RWPE2 (cell line): Measurements from ENCODE around the gene IL34.
"Not testable (repeated sequence)": the region's sequence is repeated elsewhere in the genome, so short reads cannot be mapped to it uniquely, and the experiment has no call there.

Source experiments
- ATAC-seq: fragments of 200-7000 bp; cut with Tn5 transposase; 3 replicates; pipeline ENCODE4 v1.9.1; 2021; ENCODE audit warnings: low read depth
- DNase-seq: peaks from one replicate; pipeline ENCODE4 v3.0.0-alpha.2; 2020; ENCODE audit warnings: low spot score
- H3K27ac ChIP-seq: fragments of 450-650 bp; 2 replicates; pipeline ENCODE4 v1.5.1; 2017; ENCODE audit warnings: mild to moderate bottlenecking; ENCODE audit not compliant: poor library complexity, severe bottlenecking
- H3K27me3 ChIP-seq: fragments of 250-450 bp; sonication (Bioruptor Pico); 2 replicates; pipeline ENCODE4 v1.5.1; 2021; ENCODE audit warnings: mild to moderate bottlenecking, moderate library complexity; ENCODE audit not compliant: insufficient read depth, poor library complexity, severe bottlenecking
- H3K36me3 ChIP-seq: fragments of 250-450 bp; sonication (Bioruptor Pico); 2 replicates; pipeline ENCODE4 v1.5.1; 2020; ENCODE audit warnings: low read depth, mild to moderate bottlenecking, moderate library complexity
- H3K4me1 ChIP-seq: fragments of 250-450 bp; sonication (Bioruptor Pico); 2 replicates; pipeline ENCODE4 v1.5.1; 2021; ENCODE audit warnings: mild to moderate bottlenecking, moderate library complexity; ENCODE audit not compliant: insufficient read depth, poor library complexity, severe bottlenecking
- H3K4me3 ChIP-seq: fragments of 250-450 bp; sonication (Bioruptor Pico); 2 replicates; pipeline ENCODE4 v1.5.1; 2021; ENCODE audit warnings: mild to moderate bottlenecking, moderate library complexity; ENCODE audit not compliant: severe bottlenecking
- H3K9me3 ChIP-seq: fragments of 250-450 bp; sonication (Bioruptor Pico); 2 replicates; pipeline ENCODE4 v1.5.1; 2021; ENCODE audit warnings: mild to moderate bottlenecking, moderate library complexity; ENCODE audit not compliant: severe bottlenecking
- CTCF ChIP-seq: fragments of 450-650 bp; IDR thresholded peaks from one replicate; pipeline ENCODE4 v1.5.1; 2017; ENCODE audit warnings: mild to moderate bottlenecking, moderate library complexity; ENCODE audit not compliant: poor library complexity, severe bottlenecking

IL34 gene

GRCh38 chr16:70665113-70665694, 18.8 kb downstream of the IL34 start:
- no peak overlapping the region for H3K4me3 ChIP-seq
- TF ChIP-seq CTCF = no peak
- H3K36me3 ChIP-seq = peaks cover 64% of the 10 kb centered on the region
- H3K27ac ChIP-seq = no peak overlapping the region
- H3K27me3 ChIP-seq = no peaks in the 10 kb centered on the region
- ATAC-seq = no peak
- no peaks in the 10 kb centered on the region for H3K4me1 ChIP-seq
- DNase-seq = peak; percentile 64
- H3K9me3 ChIP-seq = no peaks in the 10 kb centered on the region

GRCh38 chr16:70665806-70666735, 19.7 kb downstream of the IL34 start:
- DNase-seq = no peak
- ATAC-seq = no peak
- Histone ChIP-seq H3K27ac (no peak overlapping the region), H3K27me3 (no peaks in the 10 kb centered on the region), H3K4me1 (no peaks in the 10 kb centered on the region), H3K4me3 (no peak overlapping the region), H3K36me3 (peaks cover 72% of the 10 kb centered on the region), H3K9me3 (no peaks in the 10 kb centered on the region)
- no peak for TF ChIP-seq CTCF

- no peak overlapping the region for H3K27ac ChIP-seq
- H3K9me3 ChIP-seq = no peaks in the 10 kb centered on the region
- no peak overlapping the region for H3K4me3 ChIP-seq
- ATAC-seq (no peak), DNase-seq (no peak)
- H3K4me1 ChIP-seq = no peaks in the 10 kb centered on the region
- no peak for TF ChIP-seq CTCF
- H3K36me3 ChIP-seq = peaks cover 96% of the 10 kb centered on the region
- H3K27me3 ChIP-seq = no peaks in the 10 kb centered on the region
Measured at GRCh38 chr16:70670175-70670574, 23.8 kb downstream of the IL34 start.

GRCh38 chr16:70670938-70671337, 24.6 kb downstream of the IL34 start:
- not testable (repeated sequence) for H3K9me3 ChIP-seq, H3K4me1 ChIP-seq, H3K27ac ChIP-seq, DNase-seq, ATAC-seq, H3K4me3 ChIP-seq, H3K27me3 ChIP-seq
- peaks cover 98% of the 10 kb centered on the region for H3K36me3 ChIP-seq

GRCh38 chr16:70674221-70675014, 28.1 kb downstream of the IL34 start:
- no peak for TF ChIP-seq CTCF
- no peak overlapping the region for H3K27ac ChIP-seq
- no peaks in the 10 kb centered on the region for H3K4me1 ChIP-seq
- no peak for ATAC-seq
- no peaks in the 10 kb centered on the region for H3K27me3 ChIP-seq
- H3K4me3 ChIP-seq = no peak overlapping the region
- no peak for DNase-seq
- H3K9me3 ChIP-seq = no peaks in the 10 kb centered on the region
- H3K36me3 ChIP-seq = peaks cover 98% of the 10 kb centered on the region
